Measurements from ENCODE around the gene RRP12. TPM values are rescaled to one million over a fixed set of nuclear protein-coding genes. Genes with fewer than 3 reads are reported as not detected.

Gene RRP12
- total RNA-seq, 2 donors from 2014 or later = 13.0 to 22.1 TPM

DNA sequence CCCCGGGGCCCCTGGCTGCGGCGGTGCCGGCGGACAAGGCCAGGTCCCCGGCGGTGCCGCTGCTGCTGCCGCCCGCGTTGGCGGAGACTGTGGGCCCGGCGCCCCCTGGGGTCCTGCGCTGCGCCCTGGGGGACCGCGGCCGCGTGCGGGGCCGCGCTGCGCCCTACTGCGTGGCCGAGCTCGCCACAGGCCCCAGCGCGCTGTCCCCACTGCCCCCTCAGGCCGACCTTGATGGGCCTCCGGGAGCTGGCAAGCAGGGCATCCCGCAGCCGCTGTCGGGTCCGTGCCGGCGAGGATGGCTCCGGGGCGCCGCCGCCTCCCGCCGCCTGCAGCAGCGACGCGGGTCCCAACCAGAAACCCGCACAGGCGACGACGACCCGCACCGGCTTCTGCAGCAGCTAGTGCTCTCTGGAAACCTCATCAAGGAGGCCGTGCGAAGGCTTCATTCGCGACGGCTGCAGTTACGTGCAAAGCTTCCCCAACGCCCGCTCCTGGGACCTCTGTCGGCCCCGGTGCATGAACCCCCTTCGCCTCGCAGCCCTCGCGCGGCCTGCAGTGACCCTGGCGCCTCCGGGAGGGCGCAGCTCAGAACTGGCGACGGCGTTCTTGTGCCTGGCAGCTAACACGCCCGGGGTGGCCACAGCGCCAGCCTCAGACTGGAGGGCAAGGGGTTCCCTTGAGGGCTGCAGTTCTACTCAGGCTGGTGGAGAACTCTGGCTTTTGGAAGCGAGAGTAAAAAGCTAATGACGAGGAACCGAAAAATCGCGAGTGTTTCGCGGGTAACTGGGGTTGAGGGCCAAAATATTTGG lies 81.3 kb downstream of the RRP12 start:
- Histone ChIP-seq H3K4me3 (peak overlapping the region in 1 of 2 donors; percentile 21), H3K27ac (peak overlapping the region; percentile 97 to 99 (median 98)), H3K27me3 (no peaks in the 10 kb centered on the region), H3K9me3 (no peaks in the 10 kb centered on the region), H3K36me3 (replicated peaks in 1 of 2; ENCODE audit: insufficient read depth in 1 of 2, low read depth in 2 of 2) (no peaks in the 10 kb centered on the region), H3K4me1 (peaks cover 29% of the 10 kb centered on the region)
- 0% methylated on average over 7 to 82 of the region's 83 CpGs for WGBS, 2 donors
- intact Hi-C loops (cut with DNase I) = no loop called here
- ATAC-seq = peak; percentile 44
- TF ChIP-seq, protein P1, sequence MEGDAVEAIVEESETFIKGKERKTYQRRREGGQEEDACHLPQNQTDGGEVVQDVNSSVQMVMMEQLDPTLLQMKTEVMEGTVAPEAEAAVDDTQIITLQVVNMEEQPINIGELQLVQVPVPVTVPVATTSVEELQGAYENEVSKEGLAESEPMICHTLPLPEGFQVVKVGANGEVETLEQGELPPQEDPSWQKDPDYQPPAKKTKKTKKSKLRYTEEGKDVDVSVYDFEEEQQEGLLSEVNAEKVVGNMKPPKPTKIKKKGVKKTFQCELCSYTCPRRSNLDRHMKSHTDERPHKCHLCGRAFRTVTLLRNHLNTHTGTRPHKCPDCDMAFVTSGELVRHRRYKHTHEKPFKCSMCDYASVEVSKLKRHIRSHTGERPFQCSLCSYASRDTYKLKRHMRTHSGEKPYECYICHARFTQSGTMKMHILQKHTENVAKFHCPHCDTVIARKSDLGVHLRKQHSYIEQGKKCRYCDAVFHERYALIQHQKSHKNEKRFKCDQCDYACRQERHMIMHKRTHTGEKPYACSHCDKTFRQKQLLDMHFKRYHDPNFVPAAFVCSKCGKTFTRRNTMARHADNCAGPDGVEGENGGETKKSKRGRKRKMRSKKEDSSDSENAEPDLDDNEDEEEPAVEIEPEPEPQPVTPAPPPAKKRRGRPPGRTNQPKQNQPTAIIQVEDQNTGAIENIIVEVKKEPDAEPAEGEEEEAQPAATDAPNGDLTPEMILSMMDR (IDR thresholded peaks at IDR 0.05) = peak in 3 of 7 experiments; percentile 20 to 23 (median 22)
- TF ChIP-seq POLR2A (IDR thresholded peaks at IDR 0.05) = peak; percentile 29 to 66 (median 62)
- DNase-seq = peak; percentile 61 to 75 (median 74)

DNA sequence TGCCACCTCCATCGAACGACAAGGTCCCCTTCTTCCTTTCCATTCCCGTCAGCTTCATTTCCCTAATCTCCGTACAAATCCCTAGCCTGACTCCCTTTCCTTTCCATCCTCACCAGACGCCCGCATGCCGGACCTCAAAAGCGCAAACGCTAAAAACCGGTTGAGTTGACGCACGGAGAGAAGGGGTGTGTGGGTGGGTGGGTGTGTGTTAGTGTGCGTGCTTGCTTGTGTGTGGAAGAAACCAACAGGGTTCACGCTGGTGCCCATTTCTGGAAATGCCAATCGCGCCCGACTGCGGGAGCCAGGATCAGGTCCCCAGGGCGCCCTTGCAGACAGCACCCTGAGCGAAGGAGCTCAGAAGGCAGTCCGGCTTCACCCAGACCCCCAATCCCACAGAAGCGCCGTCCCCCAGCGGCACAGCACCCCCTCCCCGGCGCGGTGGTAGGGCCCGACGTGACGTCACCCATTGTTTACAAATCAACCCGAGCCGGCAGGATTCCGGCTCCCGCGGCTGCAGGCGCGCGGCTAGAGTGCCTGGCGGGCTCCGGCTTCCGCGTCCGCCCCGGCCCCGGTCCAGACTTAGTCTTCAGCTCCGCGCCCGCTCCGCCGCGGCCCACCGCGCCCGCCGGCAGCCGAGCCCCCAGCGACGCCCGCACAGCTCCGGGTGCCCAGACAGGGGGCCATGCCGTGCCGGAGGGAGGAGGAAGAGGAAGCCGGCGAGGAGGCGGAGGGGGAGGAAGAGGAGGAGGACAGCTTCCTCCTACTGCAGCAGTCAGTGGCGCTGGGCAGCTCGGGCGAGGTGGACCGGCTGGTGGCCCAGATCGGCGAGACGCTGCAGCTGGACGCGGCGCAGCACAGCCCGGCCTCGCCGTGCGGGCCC lies 82.1 kb downstream of the RRP12 start, which contains the start of gene FRAT1:
TSS of gene FRAT1 (plus strand) at position 500 of the 880 bp plus-strand sequence. CDS start at position 683, 183 bp downstream.
- TF ChIP-seq, protein P1 (IDR thresholded peaks at IDR 0.05) = peak in 2 of 7 experiments; percentile 0 to 20
- peak; percentile 88 to 95 (median 89) for TF ChIP-seq POLR2A (IDR thresholded peaks at IDR 0.05)
- DNase-seq = peak; percentile 91 to 93 (median 93)
- intact Hi-C loops (cut with DNase I) = no loop called here
- H3K4me1 ChIP-seq = peaks cover 29% of the 10 kb centered on the region
- peak within 1 kb of the TSS; percentile 97 to 99 (median 98) for H3K27ac ChIP-seq
- WGBS, 2 donors = 0 to 1% methylated on average over 21 to 75 of the region's 79 CpGs
- peak within 1 kb of the TSS; percentile 11 to 82 for H3K4me3 ChIP-seq
- no peaks in the 10 kb centered on the region for H3K36me3 ChIP-seq (replicated peaks in 1 of 2; ENCODE audit: insufficient read depth in 1 of 2, low read depth in 2 of 2)
- no peaks in the 10 kb centered on the region for H3K9me3 ChIP-seq
- peak; percentile 92 for ATAC-seq
- no peaks in the 10 kb centered on the region for H3K27me3 ChIP-seq

DNA sequence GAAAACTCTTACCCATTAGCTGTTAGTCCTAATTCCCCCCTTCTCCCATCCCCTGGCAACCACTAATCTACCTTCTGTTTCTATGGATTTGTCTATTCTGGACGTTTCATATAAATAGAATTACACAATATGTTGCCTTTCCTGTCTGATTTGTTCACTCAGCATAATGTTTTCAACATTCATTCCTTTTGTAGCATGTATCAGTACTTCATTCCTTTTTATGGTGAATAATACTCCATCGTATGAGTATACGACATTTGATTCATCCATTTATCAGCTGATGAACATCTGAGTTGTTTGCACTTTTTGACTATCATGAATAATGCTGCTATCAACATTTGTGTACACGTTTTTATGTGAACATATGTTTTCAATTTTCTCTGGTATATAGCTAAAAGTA lies 86.5 kb downstream of the RRP12 start:
- Histone ChIP-seq H3K4me1 (peaks cover 6% of the 10 kb centered on the region), H3K9me3 (no peaks in the 10 kb centered on the region), H3K4me3 (no peak overlapping the region), H3K27ac (no peak overlapping the region), H3K36me3 (replicated peaks in 1 of 2; ENCODE audit: insufficient read depth in 1 of 2, low read depth in 2 of 2) (no peaks in the 10 kb centered on the region), H3K27me3 (no peaks in the 10 kb centered on the region)
- intact Hi-C loops (cut with DNase I) = no loop called here
- TF ChIP-seq, protein P1 (IDR thresholded peaks at IDR 0.05) = no peak
- no peak for TF ChIP-seq POLR2A (IDR thresholded peaks at IDR 0.05)
- ATAC-seq (no peak), DNase-seq (no peak)
- WGBS, 2 donors = 43 to 53% methylated on average over 4 of the region's 4 CpGs

DNA sequence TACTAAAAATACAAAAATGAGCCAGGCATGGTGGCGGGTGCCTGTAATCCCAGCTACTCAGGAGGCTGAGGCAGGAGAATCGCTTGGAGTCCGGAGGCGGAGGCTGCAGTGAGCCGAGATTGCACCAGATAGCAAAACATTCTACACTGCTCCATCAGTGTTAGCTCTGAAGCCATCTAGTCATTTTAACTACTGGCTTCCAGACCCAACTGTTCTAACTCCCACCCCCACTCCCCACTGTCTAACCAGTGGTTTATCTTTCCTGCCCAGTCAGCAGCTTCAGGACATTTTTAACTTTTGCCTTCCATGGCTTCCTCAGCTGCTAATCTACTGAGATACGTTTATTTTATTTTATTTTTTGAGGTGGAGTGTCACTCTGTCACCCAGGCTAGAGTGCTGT lies 88.2 kb downstream of the RRP12 start:
- intact Hi-C loops (cut with DNase I) = no loop called here
- WGBS, 2 donors = 80 to 87% methylated on average over 6 of the region's 6 CpGs
- Histone ChIP-seq H3K27me3 (no peaks in the 10 kb centered on the region), H3K4me1 (no peaks in the 10 kb centered on the region), H3K4me3 (no peak overlapping the region), H3K9me3 (no peaks in the 10 kb centered on the region), H3K27ac (no peak overlapping the region), H3K36me3 (replicated peaks in 1 of 2; ENCODE audit: insufficient read depth in 1 of 2, low read depth in 2 of 2) (no peaks in the 10 kb centered on the region)
- ATAC-seq (no peak), DNase-seq (no peak)
- TF ChIP-seq, protein P1 (IDR thresholded peaks at IDR 0.05) = no peak
- TF ChIP-seq POLR2A (IDR thresholded peaks at IDR 0.05) = no peak

Data from body of pancreas (tissue), 4 donors.